ENCODE results near the gene IGSF9B. TPM values are rescaled to one million over a fixed set of nuclear protein-coding genes. Genes with fewer than 3 reads are reported as not detected.

Gene IGSF9B
- total RNA-seq, 1 donor from 2014 or later = 209 TPM

DNA sequence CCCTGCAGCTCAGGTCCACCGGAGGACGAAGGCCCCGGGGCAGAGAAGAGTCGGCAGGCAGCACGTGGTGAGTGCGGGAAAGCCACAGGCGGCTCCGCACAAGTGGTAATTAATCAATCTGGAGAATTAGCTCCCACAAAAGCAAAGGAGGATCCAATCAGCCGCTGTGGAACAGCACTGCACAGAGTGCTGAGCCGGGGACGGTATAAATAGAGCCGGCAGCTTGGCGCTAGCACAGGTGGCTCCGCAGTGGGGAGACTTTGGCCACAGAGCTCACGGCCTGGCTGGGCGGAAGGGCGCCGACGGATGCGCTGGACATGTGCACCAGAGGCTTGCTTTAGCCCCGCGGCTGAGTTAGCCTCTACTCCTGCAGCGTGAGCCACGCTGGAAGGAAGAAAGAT is 48.9 kb downstream of the IGSF9B start:
- Mint-ChIP-seq H3K27ac (ENCODE audit: unreplicated experiment) (no peak overlapping the region), H3K9me3 (ENCODE audit: unreplicated experiment) (peaks cover 22% of the 10 kb centered on the region), H3K4me1 (ENCODE audit: low read depth, unreplicated experiment) (peaks cover 3% of the 10 kb centered on the region), H3K36me3 (ENCODE audit: unreplicated experiment) (peaks cover 14% of the 10 kb centered on the region), H3K27me3 (ENCODE audit: unreplicated experiment) (peaks cover 12% of the 10 kb centered on the region), H3K4me3 (ENCODE audit: unreplicated experiment) (no peak overlapping the region)
- peak; percentile 6 for DNase-seq
- TF ChIP-seq CTCF (IDR thresholded peaks at IDR 0.05; ENCODE audit: partially characterized antibody, unreplicated experiment) = no peak

DNA sequence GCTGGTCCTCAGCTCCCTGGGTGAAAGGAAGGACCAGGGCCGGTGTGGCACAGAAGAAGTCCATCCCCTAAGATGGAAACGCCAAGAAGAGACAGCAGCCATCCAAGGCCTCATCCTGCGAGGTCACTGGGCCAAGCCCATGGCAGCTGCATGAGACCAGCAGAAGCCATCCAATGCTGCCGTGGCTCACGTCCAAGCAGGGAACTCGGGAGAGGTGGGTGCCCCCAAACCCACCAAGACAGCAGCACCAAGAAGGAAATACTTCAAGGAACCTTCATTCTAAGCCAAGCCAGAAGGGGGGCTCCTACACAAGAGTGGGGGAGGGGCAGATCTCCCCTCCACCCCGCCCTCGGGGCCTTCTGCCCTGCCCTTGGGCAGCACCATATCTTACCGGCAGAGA is 49.6 kb downstream of the IGSF9B start:
- no peak for TF ChIP-seq CTCF (IDR thresholded peaks at IDR 0.05; ENCODE audit: partially characterized antibody, unreplicated experiment)
- Mint-ChIP-seq H3K9me3 (ENCODE audit: unreplicated experiment) (peaks cover 22% of the 10 kb centered on the region), H3K27ac (ENCODE audit: unreplicated experiment) (no peak overlapping the region), H3K4me1 (ENCODE audit: low read depth, unreplicated experiment) (peaks cover 3% of the 10 kb centered on the region), H3K27me3 (ENCODE audit: unreplicated experiment) (peaks cover 12% of the 10 kb centered on the region), H3K36me3 (ENCODE audit: unreplicated experiment) (peaks cover 14% of the 10 kb centered on the region), H3K4me3 (ENCODE audit: unreplicated experiment) (no peak overlapping the region)
- peak; percentile 14 for DNase-seq

- TF ChIP-seq CTCF (IDR thresholded peaks at IDR 0.05; ENCODE audit: partially characterized antibody, unreplicated experiment) = no peak
- DNase-seq = no peak
- Mint-ChIP-seq H3K9me3 (ENCODE audit: unreplicated experiment) (peaks cover 21% of the 10 kb centered on the region), H3K27ac (ENCODE audit: unreplicated experiment) (no peak overlapping the region), H3K4me3 (ENCODE audit: unreplicated experiment) (no peak overlapping the region), H3K36me3 (ENCODE audit: unreplicated experiment) (peaks cover 14% of the 10 kb centered on the region), H3K4me1 (ENCODE audit: low read depth, unreplicated experiment) (peaks cover 3% of the 10 kb centered on the region), H3K27me3 (ENCODE audit: unreplicated experiment) (peaks cover 12% of the 10 kb centered on the region)
These were observed 50.0 kb downstream of the IGSF9B start for GRCh38 chr11:133906746-133907145.

DNA sequence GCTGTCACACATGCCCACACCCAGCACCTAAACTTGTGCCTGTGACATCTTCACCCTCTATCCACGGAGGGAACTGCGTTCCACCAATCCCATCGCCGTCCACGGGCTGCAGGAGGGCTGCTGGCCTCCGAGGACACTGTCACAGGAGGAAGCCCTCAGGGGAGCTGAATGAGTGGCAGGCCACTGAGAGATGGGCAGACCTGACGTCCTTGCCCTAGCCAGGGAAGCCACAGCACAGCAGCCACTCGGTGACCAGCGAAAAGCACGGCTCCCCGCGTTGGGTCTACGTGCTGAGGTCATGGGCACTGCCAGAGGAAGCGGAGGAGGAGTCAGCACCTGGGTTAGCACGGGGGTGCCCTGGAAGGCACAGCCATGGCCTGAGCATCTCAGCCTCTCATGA is 50.5 kb downstream of the IGSF9B start:
- H3K4me1 Mint-ChIP-seq (ENCODE audit: low read depth, unreplicated experiment) = peaks cover 3% of the 10 kb centered on the region
- H3K9me3 Mint-ChIP-seq (ENCODE audit: unreplicated experiment) = peaks cover 21% of the 10 kb centered on the region
- peaks cover 14% of the 10 kb centered on the region for H3K36me3 Mint-ChIP-seq (ENCODE audit: unreplicated experiment)
- H3K27ac Mint-ChIP-seq (ENCODE audit: unreplicated experiment) = no peak overlapping the region
- peak; percentile 10 for DNase-seq
- TF ChIP-seq CTCF (IDR thresholded peaks at IDR 0.05; ENCODE audit: partially characterized antibody, unreplicated experiment) = no peak
- H3K4me3 Mint-ChIP-seq (ENCODE audit: unreplicated experiment) = no peak overlapping the region
- peaks cover 12% of the 10 kb centered on the region for H3K27me3 Mint-ChIP-seq (ENCODE audit: unreplicated experiment)

DNA sequence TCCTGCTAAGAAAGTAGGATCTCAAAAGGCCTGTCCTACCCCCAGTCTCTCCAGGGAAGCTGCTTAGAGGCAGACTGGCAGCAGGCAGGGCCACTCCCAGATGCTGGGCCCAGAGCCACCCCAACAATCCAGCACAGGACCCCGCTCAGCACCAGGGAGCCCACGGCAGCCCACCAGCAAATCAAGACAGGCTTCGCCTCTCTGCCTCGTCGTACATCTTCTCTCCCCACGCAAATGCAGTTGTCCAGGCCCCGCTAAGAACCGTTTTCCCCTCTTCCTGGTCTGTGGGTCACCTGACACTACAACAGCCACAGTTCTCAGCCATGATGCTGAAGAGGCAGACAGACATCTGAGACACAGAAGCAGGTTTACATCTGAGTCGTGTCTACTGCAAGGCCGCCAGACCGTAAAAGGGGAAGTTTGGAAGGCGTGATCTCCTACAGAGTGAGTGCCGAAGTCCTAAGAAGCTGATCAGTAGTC is 51.1 kb downstream of the IGSF9B start:
- peaks cover 3% of the 10 kb centered on the region for H3K4me1 Mint-ChIP-seq (ENCODE audit: low read depth, unreplicated experiment)
- peaks cover 12% of the 10 kb centered on the region for H3K27me3 Mint-ChIP-seq (ENCODE audit: unreplicated experiment)
- no peak for TF ChIP-seq CTCF (IDR thresholded peaks at IDR 0.05; ENCODE audit: partially characterized antibody, unreplicated experiment)
- peaks cover 14% of the 10 kb centered on the region for H3K36me3 Mint-ChIP-seq (ENCODE audit: unreplicated experiment)
- H3K9me3 Mint-ChIP-seq (ENCODE audit: unreplicated experiment) = peaks cover 21% of the 10 kb centered on the region
- no peak overlapping the region for H3K4me3 Mint-ChIP-seq (ENCODE audit: unreplicated experiment)
- H3K27ac Mint-ChIP-seq (ENCODE audit: unreplicated experiment) = no peak overlapping the region
- peak; percentile 6 for DNase-seq
